KOPT-K1 (cell line): Measurements from ENCODE around the gene CD52.
"Not testable (repeated sequence)": the region's sequence is repeated elsewhere in the genome, so short reads cannot be mapped to it uniquely, and the experiment has no call there.

Source experiments
- H3K27ac ChIP-seq: fragments of 200-600 bp; sonication (generic); 2 replicates; pipeline ENCODE4 v1.5.1; 2016; ENCODE audit warnings: antibody characterized with exemption, mild to moderate bottlenecking, low read depth, low read length; ENCODE audit not compliant: poor library complexity, severe bottlenecking
- H3K36me3 ChIP-seq: fragments of 200-600 bp; sonication (generic); 2 replicates; pipeline ENCODE4 v1.5.1; 2017; ENCODE audit warnings: antibody characterized with exemption, mild to moderate bottlenecking, low read length, moderate library complexity; ENCODE audit not compliant: insufficient read depth
- H3K9me3 ChIP-seq: fragments of 200-600 bp; sonication (generic); 2 replicates; pipeline ENCODE4 v1.5.1; 2017; ENCODE audit warnings: antibody characterized with exemption, low read length, mild to moderate bottlenecking; ENCODE audit not compliant: insufficient read depth, poor library complexity, severe bottlenecking

CD52 gene

GRCh38 chr1:26328597-26328996 is 10.8 kb downstream of the CD52 start:
- no peaks in the 10 kb centered on the region for H3K36me3 ChIP-seq

GRCh38 chr1:26329380-26329779 is 11.6 kb downstream of the CD52 start:
- not testable (repeated sequence) for H3K36me3 ChIP-seq, H3K27ac ChIP-seq, H3K9me3 ChIP-seq

More at GRCh38 chr1:26328597-26328996, 10.8 kb downstream of the CD52 start:
- Histone ChIP-seq H3K9me3 (no peaks in the 10 kb centered on the region), H3K27ac (no peak overlapping the region)

- no peaks in the 10 kb centered on the region for H3K36me3 ChIP-seq
- H3K27ac ChIP-seq, result no peak overlapping the region
- H3K9me3 ChIP-seq, result no peaks in the 10 kb centered on the region
Measured at GRCh38 chr1:26330276-26330675, 12.5 kb downstream of the CD52 start.

GRCh38 chr1:26333312-26333711 is 15.6 kb downstream of the CD52 start:
- H3K36me3 ChIP-seq, H3K9me3 ChIP-seq, H3K27ac ChIP-seq: not testable (repeated sequence)

GRCh38 chr1:26335774-26336476 is 18.2 kb downstream of the CD52 start:
- no peaks in the 10 kb centered on the region for H3K36me3 ChIP-seq
- H3K27ac ChIP-seq, result no peak overlapping the region
- H3K9me3 ChIP-seq, result no peaks in the 10 kb centered on the region

- no peak overlapping the region for H3K27ac ChIP-seq
- no peaks in the 10 kb centered on the region for H3K36me3 ChIP-seq
- H3K9me3 ChIP-seq, result no peaks in the 10 kb centered on the region
Measured at GRCh38 chr1:26336477-26337205, 18.9 kb downstream of the CD52 start.

- Histone ChIP-seq H3K27ac (no peak overlapping the region), H3K36me3 (no peaks in the 10 kb centered on the region)
Measured at GRCh38 chr1:26337206-26337535, 19.4 kb downstream of the CD52 start.

GRCh38 chr1:26337625-26338024 is 19.9 kb downstream of the CD52 start:
- no peak overlapping the region for H3K27ac ChIP-seq
- H3K36me3 ChIP-seq, result no peaks in the 10 kb centered on the region

More at GRCh38 chr1:26337206-26337535, 19.4 kb downstream of the CD52 start:
- no peaks in the 10 kb centered on the region for H3K9me3 ChIP-seq

GRCh38 chr1:26338670-26339069 is 20.9 kb downstream of the CD52 start:
- Histone ChIP-seq H3K36me3 (no peaks in the 10 kb centered on the region), H3K27ac (no peak overlapping the region), H3K9me3 (no peaks in the 10 kb centered on the region)

More at GRCh38 chr1:26337625-26338024, 19.9 kb downstream of the CD52 start:
- no peaks in the 10 kb centered on the region for H3K9me3 ChIP-seq

GRCh38 chr1:26340047-26340481 is 22.3 kb downstream of the CD52 start:
- Histone ChIP-seq H3K36me3 (no peaks in the 10 kb centered on the region), H3K9me3 (no peaks in the 10 kb centered on the region), H3K27ac (no peak overlapping the region)

- H3K9me3 ChIP-seq, result no peaks in the 10 kb centered on the region
- no peak overlapping the region for H3K27ac ChIP-seq
- no peaks in the 10 kb centered on the region for H3K36me3 ChIP-seq
Measured at GRCh38 chr1:26344147-26344920, 26.6 kb downstream of the CD52 start.

GRCh38 chr1:26345718-26346117 is 28.0 kb downstream of the CD52 start:
- no peaks in the 10 kb centered on the region for H3K36me3 ChIP-seq
- no peak overlapping the region for H3K27ac ChIP-seq
- no peaks in the 10 kb centered on the region for H3K9me3 ChIP-seq

- H3K36me3 ChIP-seq, result no peaks in the 10 kb centered on the region
- no peaks in the 10 kb centered on the region for H3K9me3 ChIP-seq
- H3K27ac ChIP-seq, result no peak overlapping the region
Measured at GRCh38 chr1:26346274-26347033, 28.7 kb downstream of the CD52 start.

GRCh38 chr1:26349188-26349876 is 31.6 kb downstream of the CD52 start:
- Histone ChIP-seq H3K36me3 (no peaks in the 10 kb centered on the region), H3K27ac (no peak overlapping the region), H3K9me3 (no peaks in the 10 kb centered on the region)
